ENCODE measurements around the gene SAPCD2. TPM values are rescaled to one million over a fixed set of nuclear protein-coding genes. Genes with fewer than 3 reads are reported as not detected.

The SAPCD2 gene
- total RNA-seq, 4 donors from 2014 or later = 0.15 to 5.9 (median 1.0) TPM; not detected in 1

DNA sequence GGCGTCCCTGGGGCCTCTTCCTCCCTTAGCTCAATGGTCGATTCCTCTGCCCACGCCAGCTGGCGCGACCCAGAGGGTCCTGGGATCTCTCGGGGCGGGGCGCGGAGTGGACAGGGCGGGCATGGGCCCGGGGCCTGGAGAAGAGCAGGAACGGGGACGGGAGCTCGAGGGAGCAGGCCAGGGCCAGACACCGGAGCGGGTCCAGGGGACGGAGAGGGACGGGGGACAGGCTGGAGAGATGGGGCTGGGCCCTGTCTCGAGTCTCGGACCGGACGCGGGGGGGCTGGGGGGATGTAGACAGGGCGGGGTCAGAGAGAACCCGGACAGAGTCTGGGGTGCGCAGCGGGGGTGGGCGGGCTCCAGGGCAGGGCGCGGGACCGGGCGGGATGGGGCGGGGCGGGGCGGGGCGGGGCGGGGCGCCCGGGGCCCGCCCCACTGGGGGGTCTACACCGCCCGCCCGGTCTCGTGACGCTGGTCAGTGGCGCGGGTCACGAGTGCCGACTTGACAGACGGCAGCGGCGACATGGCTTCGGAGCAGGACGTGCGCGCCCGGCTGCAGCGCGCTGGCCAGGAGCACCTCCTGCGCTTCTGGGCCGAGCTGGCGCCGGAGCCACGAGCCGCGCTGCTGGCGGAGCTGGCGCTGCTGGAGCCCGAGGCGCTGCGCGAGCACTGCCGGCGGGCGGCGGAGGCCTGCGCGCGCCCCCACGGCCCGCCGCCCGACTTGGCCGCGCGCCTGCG lies 6.8 kb upstream of the SAPCD2 start, which contains the start of gene UAP1L1:
TSS of gene UAP1L1 (plus strand) at position 508 of the 738 bp plus-strand sequence. CDS start at position 524, 16 bp downstream.
- intact Hi-C loops (cut with DNase I; ENCODE audit: low total_unique reads) = no loop called here
- Histone ChIP-seq H3K27me3 (no peaks in the 10 kb centered on the region), H3K36me3 (no peaks in the 10 kb centered on the region), H3K4me1 (peaks cover 0 to 7% of the 10 kb centered on the region in 2 donors), H3K9me3 (no peaks in the 10 kb centered on the region), H3K4me3 (peak within 1 kb of the TSS; percentile 41 to 47), H3K27ac (peak within 1 kb of the TSS; percentile 36 to 65)
- TF ChIP-seq POLR2A (IDR thresholded peaks at IDR 0.05) = peak; percentile 27 to 38
- TF ChIP-seq, protein P1, sequence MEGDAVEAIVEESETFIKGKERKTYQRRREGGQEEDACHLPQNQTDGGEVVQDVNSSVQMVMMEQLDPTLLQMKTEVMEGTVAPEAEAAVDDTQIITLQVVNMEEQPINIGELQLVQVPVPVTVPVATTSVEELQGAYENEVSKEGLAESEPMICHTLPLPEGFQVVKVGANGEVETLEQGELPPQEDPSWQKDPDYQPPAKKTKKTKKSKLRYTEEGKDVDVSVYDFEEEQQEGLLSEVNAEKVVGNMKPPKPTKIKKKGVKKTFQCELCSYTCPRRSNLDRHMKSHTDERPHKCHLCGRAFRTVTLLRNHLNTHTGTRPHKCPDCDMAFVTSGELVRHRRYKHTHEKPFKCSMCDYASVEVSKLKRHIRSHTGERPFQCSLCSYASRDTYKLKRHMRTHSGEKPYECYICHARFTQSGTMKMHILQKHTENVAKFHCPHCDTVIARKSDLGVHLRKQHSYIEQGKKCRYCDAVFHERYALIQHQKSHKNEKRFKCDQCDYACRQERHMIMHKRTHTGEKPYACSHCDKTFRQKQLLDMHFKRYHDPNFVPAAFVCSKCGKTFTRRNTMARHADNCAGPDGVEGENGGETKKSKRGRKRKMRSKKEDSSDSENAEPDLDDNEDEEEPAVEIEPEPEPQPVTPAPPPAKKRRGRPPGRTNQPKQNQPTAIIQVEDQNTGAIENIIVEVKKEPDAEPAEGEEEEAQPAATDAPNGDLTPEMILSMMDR (IDR thresholded peaks at IDR 0.05) = no peak
- peak; percentile 63 to 70 for DNase-seq

DNA sequence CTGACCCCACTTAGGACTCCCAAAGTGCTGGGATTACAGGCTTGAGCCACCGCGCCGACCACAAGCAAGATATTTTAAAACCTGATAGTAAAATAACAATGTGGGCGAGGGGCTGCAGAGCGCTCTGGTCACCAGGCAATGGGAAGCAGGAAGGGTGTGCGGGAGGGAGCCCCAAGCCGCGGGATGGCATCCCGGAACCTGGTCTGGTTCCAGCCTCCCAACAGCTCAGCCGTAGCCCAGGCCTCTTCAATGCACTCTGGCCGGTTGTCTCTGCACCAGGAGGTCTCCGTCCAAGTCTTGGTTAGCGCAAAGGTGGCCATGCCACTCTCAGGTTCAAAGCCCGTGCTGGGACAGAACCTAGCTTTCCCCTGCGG lies 6.3 kb upstream of the SAPCD2 start:
- Histone ChIP-seq H3K27ac (peak overlapping the region; percentile 36 to 65), H3K27me3 (no peaks in the 10 kb centered on the region), H3K36me3 (no peaks in the 10 kb centered on the region), H3K4me1 (peaks cover 0 to 7% of the 10 kb centered on the region in 2 donors), H3K4me3 (peak overlapping the region; percentile 41 to 47), H3K9me3 (no peaks in the 10 kb centered on the region)
- intact Hi-C loops (cut with DNase I; ENCODE audit: low total_unique reads) = no loop called here
- DNase-seq = no peak
- TF ChIP-seq, protein P1 (IDR thresholded peaks at IDR 0.05) = no peak

DNA sequence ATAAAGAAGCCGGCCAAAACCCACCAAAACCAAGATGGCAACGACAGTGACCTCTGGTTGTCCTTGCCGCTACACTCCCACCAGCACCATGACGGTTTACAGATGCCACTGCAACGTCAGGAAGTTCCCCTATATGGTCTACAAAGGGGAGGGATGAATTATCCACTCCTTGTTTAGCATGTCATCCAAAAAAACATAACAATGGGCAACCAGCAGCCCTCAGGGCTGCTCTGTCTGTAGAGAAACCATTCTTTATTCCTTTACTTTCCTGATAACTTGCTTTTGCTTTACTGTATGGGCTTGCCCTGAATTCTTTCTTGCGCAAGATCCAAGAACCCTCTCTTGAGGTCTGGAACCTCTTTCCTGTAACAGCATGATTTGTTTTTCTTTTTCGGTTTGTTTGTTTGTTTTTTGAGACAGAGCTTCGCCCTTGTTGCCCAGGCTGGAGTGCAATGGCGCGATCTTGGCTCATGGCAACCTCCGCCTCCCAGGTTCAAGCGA lies 5.0 kb upstream of the SAPCD2 start:
- TF ChIP-seq POLR2A (IDR thresholded peaks at IDR 0.05) = no peak
- TF ChIP-seq, protein P1 (IDR thresholded peaks at IDR 0.05) = no peak
- intact Hi-C loops (cut with DNase I; ENCODE audit: low total_unique reads) = no loop called here
- Histone ChIP-seq H3K9me3 (no peaks in the 10 kb centered on the region), H3K4me1 (peaks cover 0 to 15% of the 10 kb centered on the region in 2 donors), H3K4me3 (no peak overlapping the region), H3K27me3 (no peaks in the 10 kb centered on the region), H3K27ac (no peak overlapping the region), H3K36me3 (no peaks in the 10 kb centered on the region)
- DNase-seq = no peak

DNA sequence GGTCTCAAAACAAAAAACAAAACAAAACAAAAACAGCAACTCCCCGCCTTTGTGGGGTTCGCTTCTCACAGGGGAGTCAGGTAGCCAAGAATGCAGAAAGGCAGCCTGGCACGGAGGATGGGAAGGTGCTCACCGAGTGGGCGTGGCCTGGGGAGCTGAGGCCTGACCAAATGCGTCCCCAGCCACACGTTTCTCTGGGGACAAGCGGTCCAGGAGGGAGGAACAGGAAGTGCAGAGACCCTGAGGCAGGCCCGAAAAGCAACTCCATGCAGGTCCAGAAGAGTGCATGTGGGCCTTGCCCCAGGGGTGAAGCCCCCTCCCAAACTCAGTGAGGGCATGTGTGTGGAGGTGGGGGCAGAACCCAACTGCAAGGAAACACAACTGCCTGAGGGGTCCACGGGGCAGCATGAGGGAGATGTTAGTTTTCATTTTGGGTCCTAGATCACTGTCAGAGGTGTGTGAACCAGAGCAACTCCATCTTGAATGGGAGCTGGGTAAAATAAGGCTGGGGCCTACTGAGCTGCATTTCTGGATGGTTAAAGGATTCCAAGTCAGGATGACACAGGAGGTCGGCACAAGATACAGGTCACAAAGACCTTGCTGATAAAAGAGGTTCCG lies 4.4 kb upstream of the SAPCD2 start:
- intact Hi-C loops (cut with DNase I; ENCODE audit: low total_unique reads) = no loop called here
- DNase-seq = no peak
- no peaks in the 10 kb centered on the region for H3K27me3 ChIP-seq
- no peaks in the 10 kb centered on the region for H3K36me3 ChIP-seq
- no peaks in the 10 kb centered on the region for H3K9me3 ChIP-seq
- no peak overlapping the region for H3K27ac ChIP-seq
- H3K4me1 ChIP-seq = peaks cover 0 to 20% of the 10 kb centered on the region in 2 donors
- H3K4me3 ChIP-seq = no peak overlapping the region
- TF ChIP-seq, protein P1 (IDR thresholded peaks at IDR 0.05) = no peak
- TF ChIP-seq POLR2A (IDR thresholded peaks at IDR 0.05) = no peak

DNA sequence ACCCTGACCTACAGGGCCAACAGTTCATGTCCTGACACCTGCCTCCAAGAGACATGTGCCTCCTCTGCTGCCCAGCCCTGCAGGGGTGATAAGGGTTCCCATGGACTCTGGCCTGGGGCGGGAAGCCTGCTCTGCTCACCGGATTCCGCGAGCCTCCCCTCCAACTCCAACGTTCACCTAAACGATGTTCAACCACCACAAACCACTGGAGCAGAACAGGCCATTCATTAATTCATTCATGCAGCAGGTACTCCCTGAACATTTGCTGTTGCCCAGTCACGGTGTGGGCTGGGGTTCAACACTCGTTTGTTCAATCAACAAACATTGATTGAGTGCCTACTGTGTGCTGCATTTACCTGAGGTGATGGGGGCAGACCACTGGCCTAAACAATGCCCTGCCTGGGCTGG lies 3.6 kb upstream of the SAPCD2 start:
- Histone ChIP-seq H3K27ac (no peak overlapping the region), H3K9me3 (no peaks in the 10 kb centered on the region), H3K27me3 (peaks cover 0 to 4% of the 10 kb centered on the region in 2 donors), H3K36me3 (no peaks in the 10 kb centered on the region), H3K4me1 (peaks cover 0 to 22% of the 10 kb centered on the region in 2 donors), H3K4me3 (no peak overlapping the region)
- intact Hi-C loops (cut with DNase I; ENCODE audit: low total_unique reads) = no loop called here
- TF ChIP-seq POLR2A (IDR thresholded peaks at IDR 0.05) = no peak
- TF ChIP-seq, protein P1 (IDR thresholded peaks at IDR 0.05) = no peak
- no peak for DNase-seq

All from uterus (tissue), 4 donors.